Fibroblast of skin of abdomen (primary cell): Measurements from ENCODE around the gene EYA4.

Experiments
- DNase-seq: peaks from one replicate; pipeline ENCODE4 v3.0.0-alpha.2; 2013

The EYA4 gene

GRCh38 chr6:133463790-133464189 lies 222.6 kb downstream of the EYA4 start:
- DNase-seq: no peak

DNA sequence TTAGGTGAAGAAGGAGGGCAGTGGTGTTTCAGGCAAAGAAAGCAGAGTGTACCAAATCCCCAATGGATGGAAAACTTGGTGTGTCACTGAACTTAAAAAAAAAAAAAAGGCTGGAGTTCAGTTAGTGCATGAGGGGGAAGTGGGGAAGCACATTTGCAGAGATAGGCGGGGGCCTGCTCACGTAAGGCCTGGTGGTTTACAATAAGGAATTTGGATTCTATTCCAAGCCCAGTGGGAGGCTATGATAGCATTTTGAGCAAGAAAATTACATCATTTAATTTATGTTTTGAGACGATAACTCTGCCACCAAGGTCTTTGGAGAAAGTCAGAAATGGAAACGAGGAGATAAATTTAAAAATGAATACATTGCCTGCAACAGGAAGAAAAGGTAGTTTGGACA lies 225.5 kb downstream of the EYA4 start:
- DNase-seq: peak; percentile 34

DNA sequence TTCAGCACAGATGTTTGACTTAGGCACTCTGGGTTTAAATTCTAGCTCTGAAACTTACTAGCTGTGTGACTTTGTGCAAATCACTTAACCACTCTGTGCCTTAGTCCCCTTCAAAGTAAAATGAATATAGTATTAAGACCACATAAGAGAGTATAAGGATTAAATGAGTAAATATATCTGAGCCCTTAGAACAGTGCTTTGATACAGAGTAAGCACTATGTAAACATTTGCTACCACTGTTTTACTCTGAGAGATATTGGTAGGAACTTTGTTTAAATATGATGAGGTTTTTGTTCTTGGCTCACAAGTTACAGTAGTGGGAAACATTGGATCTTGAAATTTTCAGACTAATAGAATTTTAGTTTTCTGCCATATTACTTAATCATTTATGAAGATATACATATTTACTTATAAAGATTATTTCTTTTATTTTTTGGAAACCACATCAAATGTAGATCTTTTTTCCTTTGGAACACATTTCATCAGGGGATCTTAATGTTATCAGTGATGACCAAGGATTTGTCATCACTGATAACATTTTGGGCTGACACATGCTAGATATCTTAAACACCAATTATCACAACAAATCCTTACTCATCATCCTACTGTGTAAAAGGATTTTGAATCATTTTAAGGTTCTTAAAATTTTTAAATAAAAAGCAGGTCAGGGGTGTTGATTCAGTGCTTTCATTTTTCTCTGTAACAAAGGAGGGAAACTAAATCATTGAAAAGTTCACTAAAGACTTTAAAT lies 226.2 kb downstream of the EYA4 start:
- no peak for DNase-seq

GRCh38 chr6:133467982-133468380 lies 226.8 kb downstream of the EYA4 start:
- DNase-seq: peak; percentile 10

- DNase-seq: no peak
Measured at GRCh38 chr6:133468591-133468990, 227.4 kb downstream of the EYA4 start.

DNA sequence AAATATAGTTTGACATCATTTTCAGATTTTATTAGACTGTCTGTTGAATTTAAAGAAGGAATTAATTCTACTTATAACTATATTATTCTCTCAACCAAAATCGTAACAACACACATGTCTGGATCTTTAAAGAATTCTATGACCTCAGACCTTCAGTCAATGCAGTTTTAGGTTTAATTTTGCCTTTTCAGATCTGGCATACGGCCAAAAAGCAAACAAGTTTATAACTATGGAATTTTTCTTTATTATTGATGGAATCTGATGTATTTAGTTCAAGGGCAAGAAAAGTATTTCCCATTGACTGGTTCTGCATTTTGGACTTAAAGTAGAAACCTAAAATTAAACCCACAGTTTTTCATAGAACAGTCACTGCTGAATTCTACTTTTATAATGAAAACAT lies 233.4 kb downstream of the EYA4 start:
- DNase-seq: no peak

DNA sequence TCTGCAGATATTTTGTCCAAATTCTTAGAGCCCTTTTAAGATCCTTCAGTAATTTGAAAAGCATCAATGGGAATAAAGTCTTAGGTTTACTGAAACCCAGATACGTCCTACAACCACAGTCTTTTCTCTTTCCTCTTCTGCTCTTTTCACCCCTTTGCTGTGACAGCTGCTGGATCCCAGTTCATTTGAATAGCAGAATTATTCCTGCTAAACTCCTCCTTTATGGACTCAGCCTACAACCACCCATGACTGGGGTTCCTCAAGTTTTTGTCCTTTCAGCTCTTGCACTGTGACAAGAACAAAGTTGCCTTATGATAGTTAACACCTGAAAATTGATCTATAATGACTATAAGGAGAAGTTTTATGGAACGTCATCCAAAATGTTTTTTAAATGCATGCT lies 237.5 kb downstream of the EYA4 start:
- no peak for DNase-seq

GRCh38 chr6:133487174-133487573 lies 246.0 kb downstream of the EYA4 start:
- no peak for DNase-seq

- no peak for DNase-seq
Measured at GRCh38 chr6:133495205-133495903, 254.2 kb downstream of the EYA4 start.

- DNase-seq: no peak
Measured at GRCh38 chr6:133499662-133500061, 258.5 kb downstream of the EYA4 start.

DNA sequence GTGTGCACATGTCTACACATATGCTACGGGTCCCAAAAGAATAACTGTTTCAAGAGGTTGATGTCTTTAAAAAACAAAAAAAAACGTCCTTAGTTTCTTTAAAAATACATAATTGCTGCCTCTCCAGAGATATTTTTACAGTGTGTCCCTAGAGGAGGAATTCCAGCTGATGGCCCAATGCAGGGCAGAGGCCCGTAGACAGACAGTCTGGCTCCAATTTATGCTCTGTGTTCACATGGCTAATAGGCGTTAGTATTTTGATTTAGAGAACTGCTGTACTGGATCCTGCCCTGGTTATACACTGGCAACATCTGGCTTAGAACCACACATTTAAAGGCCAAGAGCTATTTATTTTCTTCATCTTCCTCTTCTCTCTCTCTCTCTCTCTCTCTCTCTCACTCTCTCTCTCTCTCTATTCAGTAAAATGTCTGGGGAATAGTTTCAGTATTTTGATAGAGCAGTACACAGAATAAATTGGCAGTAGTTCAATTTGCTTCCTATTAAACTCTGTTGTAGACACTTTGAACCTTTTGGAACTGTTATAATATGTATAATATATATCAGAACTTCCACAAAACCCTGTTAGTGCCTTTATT lies 260.6 kb downstream of the EYA4 start:
- no peak for DNase-seq

GRCh38 chr6:133502441-133503335 lies 261.5 kb downstream of the EYA4 start:
- DNase-seq: peak; percentile 94

DNA sequence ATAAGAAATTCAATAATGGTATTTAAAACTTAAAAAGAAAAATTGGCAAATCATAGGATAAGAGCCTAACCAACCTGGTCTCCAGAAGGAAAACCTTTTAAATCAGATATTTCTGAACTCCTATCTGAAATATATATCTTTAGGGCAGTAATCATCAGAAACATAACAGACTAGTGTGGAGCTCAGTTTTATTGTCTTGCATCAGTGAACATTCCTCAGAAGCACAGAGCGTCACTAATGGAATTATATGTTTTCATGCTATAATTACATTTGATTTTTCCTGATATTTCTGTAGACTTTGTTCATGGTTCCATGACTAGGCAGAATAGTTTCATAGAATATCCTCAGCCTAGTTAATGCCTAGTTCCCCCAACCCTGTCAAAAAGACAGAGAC lies 262.2 kb downstream of the EYA4 start:
- peak; percentile 74 for DNase-seq

DNA sequence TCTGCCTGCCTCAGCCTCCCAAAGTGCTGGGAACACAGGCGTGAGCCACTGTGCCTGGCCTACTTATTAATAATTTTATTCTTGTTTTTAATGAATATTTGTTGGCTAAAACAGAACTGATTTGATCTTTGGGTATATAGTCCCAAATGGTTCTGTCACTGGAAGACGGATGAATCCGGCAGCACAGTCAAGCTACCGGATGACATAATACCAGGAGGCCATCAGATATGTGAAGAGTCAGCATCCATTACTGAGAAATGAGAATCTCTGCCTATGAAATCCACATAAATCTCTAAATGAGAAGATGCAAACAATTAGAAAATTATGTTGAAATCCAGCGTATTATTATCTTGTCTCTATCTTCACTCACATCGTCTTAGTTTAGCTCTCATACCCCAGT lies 263.0 kb downstream of the EYA4 start:
- no peak for DNase-seq

DNA sequence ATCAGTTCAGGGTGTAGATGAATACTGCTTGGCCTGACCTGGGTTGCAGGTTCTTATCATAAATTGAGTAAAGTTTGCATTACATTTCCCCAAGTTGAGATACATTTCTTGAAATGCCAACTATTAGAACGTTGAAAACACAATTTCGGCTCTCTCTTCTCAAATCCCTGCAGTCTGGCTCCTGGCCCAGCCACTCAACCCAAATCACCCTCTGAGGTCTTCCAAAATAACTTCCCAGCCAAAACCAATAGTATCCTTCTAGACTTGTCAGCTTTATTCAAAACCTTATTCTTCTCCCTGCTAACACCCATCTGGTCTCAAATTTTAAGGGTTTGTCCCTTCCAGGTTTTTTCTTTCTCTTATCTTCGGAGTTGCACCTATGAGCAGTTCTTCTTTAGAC lies 263.6 kb downstream of the EYA4 start:
- no peak for DNase-seq

DNA sequence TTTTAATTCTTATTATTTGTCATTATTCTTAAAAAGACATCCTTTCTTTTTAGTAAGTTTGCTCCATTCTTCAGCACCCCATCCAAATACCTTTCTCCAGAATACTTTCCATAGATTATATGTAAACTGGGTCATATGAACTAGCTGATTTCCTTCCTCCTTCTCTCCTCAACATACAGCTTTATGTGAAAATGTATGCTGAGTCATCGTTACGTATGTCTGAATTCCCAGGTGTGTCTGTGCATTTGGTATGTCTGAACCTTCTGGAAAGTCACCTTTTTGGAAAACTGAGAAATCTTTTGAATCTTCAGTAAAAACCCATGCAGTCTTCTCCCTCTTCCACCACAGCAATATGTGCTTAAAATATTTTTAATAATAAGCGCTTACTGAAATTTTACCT lies 264.5 kb downstream of the EYA4 start:
- DNase-seq: no peak

GRCh38 chr6:133512410-133513016 lies 271.4 kb downstream of the EYA4 start:
- peak; percentile 47 for DNase-seq

GRCh38 chr6:133523816-133524215 lies 282.7 kb downstream of the EYA4 start:
- DNase-seq: no peak

GRCh38 chr6:133526436-133526835 lies 285.3 kb downstream of the EYA4 start:
- no peak for DNase-seq

DNA sequence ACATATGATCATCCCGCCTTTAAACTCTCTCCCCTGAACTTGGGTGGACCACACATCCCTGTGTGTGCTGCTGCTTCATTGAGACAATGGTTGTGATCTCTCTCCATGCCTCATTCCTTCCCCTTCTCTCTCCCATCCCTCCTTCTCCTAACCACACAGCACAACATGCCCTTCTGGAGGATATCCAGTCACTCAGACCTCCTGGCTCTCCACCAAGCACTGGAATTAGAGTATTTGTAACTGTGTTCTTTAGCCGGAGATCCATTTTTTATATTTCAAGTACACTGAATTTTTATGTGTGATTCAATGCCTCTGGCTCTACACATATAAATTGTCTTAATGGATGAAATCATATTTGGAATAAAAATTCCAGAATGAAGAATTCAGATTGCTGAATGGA lies 287.4 kb downstream of the EYA4 start:
- no peak for DNase-seq

- no peak for DNase-seq
Measured at GRCh38 chr6:133532908-133533307, 291.8 kb downstream of the EYA4 start.

- DNase-seq: no peak
Measured at GRCh38 chr6:133539502-133540259, 298.5 kb downstream of the EYA4 start.
